Uterus (tissue), 2 donors: ENCODE results near the gene PPHLN1.

Experiments
- POLR2A ChIP-seq, 2 donors: fragments of 450-650 bp; IDR thresholded peaks; one replicate each; pipeline ENCODE4 v1.6.1; 2016; ENCODE audit warnings: antibody characterized with exemption in 2 of 2, mild to moderate bottlenecking in 1 of 2, moderate library complexity in 1 of 2
- TF ChIP-seq, protein P1 (sequence below), 4 experiments: fragments of 200-600 bp in 2 of 4; fragments of 450-650 bp in 2 of 4; sonication (generic) in 2 of 4; IDR thresholded peaks; one replicate each; pipeline ENCODE4 v1.5.1; 2016 to 2019; ENCODE audit warnings: antibody characterized with exemption in 4 of 4, mild to moderate bottlenecking in 2 of 4, moderate library complexity in 1 of 4

DNA sequence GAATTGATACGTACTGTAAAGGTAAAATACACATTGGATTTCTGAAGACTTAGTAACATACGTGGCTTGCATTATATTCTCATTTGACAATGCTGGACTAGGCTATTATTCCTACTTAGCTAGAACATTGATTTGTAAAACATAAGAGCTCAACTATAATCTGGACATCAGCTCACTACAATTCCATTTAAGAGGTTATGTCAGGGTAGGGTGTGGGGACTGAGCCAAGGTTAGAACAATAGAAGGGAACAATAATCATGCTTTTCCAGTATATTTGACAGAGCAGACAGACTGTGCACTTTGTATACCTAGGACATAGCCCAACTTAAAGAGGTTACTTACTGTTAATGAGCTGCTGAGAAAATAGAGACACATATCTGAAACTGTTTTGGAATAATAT, 10.9 kb upstream of the PPHLN1 start:
- TF ChIP-seq POLR2A (IDR thresholded peaks at IDR 0.05): no peak
- TF ChIP-seq, protein P1, sequence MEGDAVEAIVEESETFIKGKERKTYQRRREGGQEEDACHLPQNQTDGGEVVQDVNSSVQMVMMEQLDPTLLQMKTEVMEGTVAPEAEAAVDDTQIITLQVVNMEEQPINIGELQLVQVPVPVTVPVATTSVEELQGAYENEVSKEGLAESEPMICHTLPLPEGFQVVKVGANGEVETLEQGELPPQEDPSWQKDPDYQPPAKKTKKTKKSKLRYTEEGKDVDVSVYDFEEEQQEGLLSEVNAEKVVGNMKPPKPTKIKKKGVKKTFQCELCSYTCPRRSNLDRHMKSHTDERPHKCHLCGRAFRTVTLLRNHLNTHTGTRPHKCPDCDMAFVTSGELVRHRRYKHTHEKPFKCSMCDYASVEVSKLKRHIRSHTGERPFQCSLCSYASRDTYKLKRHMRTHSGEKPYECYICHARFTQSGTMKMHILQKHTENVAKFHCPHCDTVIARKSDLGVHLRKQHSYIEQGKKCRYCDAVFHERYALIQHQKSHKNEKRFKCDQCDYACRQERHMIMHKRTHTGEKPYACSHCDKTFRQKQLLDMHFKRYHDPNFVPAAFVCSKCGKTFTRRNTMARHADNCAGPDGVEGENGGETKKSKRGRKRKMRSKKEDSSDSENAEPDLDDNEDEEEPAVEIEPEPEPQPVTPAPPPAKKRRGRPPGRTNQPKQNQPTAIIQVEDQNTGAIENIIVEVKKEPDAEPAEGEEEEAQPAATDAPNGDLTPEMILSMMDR (IDR thresholded peaks at IDR 0.05): no peak
